ENCODE measurements around the gene ADAM15. TPM values are rescaled to one million over a fixed set of nuclear protein-coding genes. Genes with fewer than 3 reads are reported as not detected.

ADAM15 gene
- total RNA-seq, 1 experiment from 2014 or later = 30.6 TPM

- H3K79me2 ChIP-seq (ENCODE audit: insufficient read depth, low read length) = no peaks in the 10 kb centered on the region
- H2BK20ac ChIP-seq (ENCODE audit: low read depth, low read length, poor library complexity, severe bottlenecking) = no peak overlapping the region
- no peaks in the 10 kb centered on the region; a peak in 2 of 7 replicates for H3K36me3 Mint-ChIP-seq (ENCODE audit: insufficient read depth in 1 of 3, low read depth in 3 of 3)
- DNase-seq = no peak
- H3K79me1 ChIP-seq (ENCODE audit: insufficient read depth, low read depth, low read length, poor library complexity, severe bottlenecking) = no peaks in the 10 kb centered on the region
- H4K91ac ChIP-seq (ENCODE audit: insufficient read length, low read depth, low read length) = no peak overlapping the region
- H3K4me1 Mint-ChIP-seq = peaks cover 27 to 48% of the 10 kb centered on the region in 2 experiments
- H3K27ac ChIP-seq (ENCODE audit: insufficient read length, low read depth, low read length) = no peak overlapping the region
- peaks cover 19% of the 10 kb centered on the region for H3K27me3 Mint-ChIP-seq (ENCODE audit: low read depth)
- no peak overlapping the region for H3K56ac ChIP-seq (ENCODE audit: insufficient read length, low read depth, low read length)
- H3K4me1 ChIP-seq (ENCODE audit: insufficient read depth, low read length) = no peaks in the 10 kb centered on the region; the same call in 1 of the 2 replicates
- peaks cover 4% of the 10 kb centered on the region; the same call in 1 of the 2 replicates for H3K27me3 ChIP-seq (ENCODE audit: insufficient read depth, low read length)
- H3K14ac ChIP-seq (ENCODE audit: insufficient read depth, low read length) = no peak overlapping the region
- H3K23me2 ChIP-seq (ENCODE audit: insufficient read length, low read depth, low read length, poor library complexity, severe bottlenecking) = peaks cover 16% of the 10 kb centered on the region
- no peak overlapping the region for H4K8ac ChIP-seq (replicated peaks; ENCODE audit: insufficient read length, low read depth, low read length)
- no peak overlapping the region for H3T11ph ChIP-seq (ENCODE audit: low read length)
- WGBS (ENCODE audit: extremely low coverage, insufficient read length, low lambda C conversion rate) = no CpG with 5 or more reads among the region's 10 CpGs
- no peak overlapping the region for H2BK120ac ChIP-seq (ENCODE audit: low read depth, low read length, poor library complexity, severe bottlenecking)
- peak overlapping the region; percentile 67 to 88 for H3K4me3 Mint-ChIP-seq
- no peaks in the 10 kb centered on the region for H3K9me3 ChIP-seq (ENCODE audit: control insufficient read depth, low read depth, low read length)
- peak overlapping the region in 2 of 3 experiments; percentile 25 to 77; a peak in 2 of 7 replicates for H3K27ac Mint-ChIP-seq
- H4K5ac ChIP-seq (ENCODE audit: insufficient read length, low read depth, low read length) = no peak overlapping the region
- no peak overlapping the region for H2BK15ac ChIP-seq (ENCODE audit: low read depth, low read length)
- H2BK12ac ChIP-seq (ENCODE audit: insufficient read length, low read depth, low read length) = no peak overlapping the region
- H3K9me3 Mint-ChIP-seq = no peaks in the 10 kb centered on the region
- peak overlapping the region; percentile 8 for H3K9ac ChIP-seq (ENCODE audit: extremely low read depth, insufficient read length, low read length)
- H3K18ac ChIP-seq (ENCODE audit: insufficient read length, low read depth, low read length) = no peak overlapping the region
- no peak overlapping the region for H3K23ac ChIP-seq (ENCODE audit: insufficient read length, low read depth, low read length)
- peak overlapping the region; percentile 67 for H3K4me2 ChIP-seq (ENCODE audit: insufficient read depth, insufficient read length, low read length)
- H4K20me1 ChIP-seq (ENCODE audit: control insufficient read depth, insufficient read depth, insufficient read length) = no peaks in the 10 kb centered on the region
- no peak overlapping the region for H3K4ac ChIP-seq (ENCODE audit: low read depth, low read length)
- H2AK5ac ChIP-seq (ENCODE audit: insufficient read length, low read length) = no peak overlapping the region
- TF ChIP-seq, protein P1, sequence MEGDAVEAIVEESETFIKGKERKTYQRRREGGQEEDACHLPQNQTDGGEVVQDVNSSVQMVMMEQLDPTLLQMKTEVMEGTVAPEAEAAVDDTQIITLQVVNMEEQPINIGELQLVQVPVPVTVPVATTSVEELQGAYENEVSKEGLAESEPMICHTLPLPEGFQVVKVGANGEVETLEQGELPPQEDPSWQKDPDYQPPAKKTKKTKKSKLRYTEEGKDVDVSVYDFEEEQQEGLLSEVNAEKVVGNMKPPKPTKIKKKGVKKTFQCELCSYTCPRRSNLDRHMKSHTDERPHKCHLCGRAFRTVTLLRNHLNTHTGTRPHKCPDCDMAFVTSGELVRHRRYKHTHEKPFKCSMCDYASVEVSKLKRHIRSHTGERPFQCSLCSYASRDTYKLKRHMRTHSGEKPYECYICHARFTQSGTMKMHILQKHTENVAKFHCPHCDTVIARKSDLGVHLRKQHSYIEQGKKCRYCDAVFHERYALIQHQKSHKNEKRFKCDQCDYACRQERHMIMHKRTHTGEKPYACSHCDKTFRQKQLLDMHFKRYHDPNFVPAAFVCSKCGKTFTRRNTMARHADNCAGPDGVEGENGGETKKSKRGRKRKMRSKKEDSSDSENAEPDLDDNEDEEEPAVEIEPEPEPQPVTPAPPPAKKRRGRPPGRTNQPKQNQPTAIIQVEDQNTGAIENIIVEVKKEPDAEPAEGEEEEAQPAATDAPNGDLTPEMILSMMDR (conservative IDR thresholded peaks at IDR 0.05) = no peak
- H2AFZ ChIP-seq (ENCODE audit: low read length) = no peak overlapping the region
- H2BK5ac ChIP-seq (ENCODE audit: insufficient read length, low read length) = no peak overlapping the region
Measured at GRCh38 chr1:155049651-155050559, 1.2 kb upstream of the ADAM15 start.
